ENCODE measurements around the gene UNC13B. TPM values are rescaled to one million over a fixed set of nuclear protein-coding genes. Genes with fewer than 3 reads are reported as not detected.
"Not testable (repeated sequence)": the region's sequence is repeated elsewhere in the genome, so short reads cannot be mapped to it uniquely, and the experiment has no call there.

The UNC13B gene
- total RNA-seq, 1 donor from 2014 or later = 52.7 TPM

GRCh38 chr9:35374910-35375309 is 213.1 kb downstream of the UNC13B start:
- no peak for DNase-seq (ENCODE audit: low read depth)

GRCh38 chr9:35380039-35380438 is 218.2 kb downstream of the UNC13B start:
- no peak for DNase-seq (ENCODE audit: low read depth)

- no peak for DNase-seq (ENCODE audit: low read depth)
These were observed 218.8 kb downstream of the UNC13B start for GRCh38 chr9:35380619-35381018.

- DNase-seq (ENCODE audit: low read depth) = peak; percentile 47
These were observed 223.2 kb downstream of the UNC13B start for GRCh38 chr9:35385042-35385441.

GRCh38 chr9:35395076-35395705 is 233.4 kb downstream of the UNC13B start:
- DNase-seq (ENCODE audit: low read depth) = no peak

- no peak for DNase-seq (ENCODE audit: low read depth)
These were observed 233.9 kb downstream of the UNC13B start for GRCh38 chr9:35395706-35396101.

GRCh38 chr9:35396560-35397215 is 234.9 kb downstream of the UNC13B start:
- no peak for DNase-seq (ENCODE audit: low read depth)

- DNase-seq (ENCODE audit: low read depth) = no peak
These were observed 235.4 kb downstream of the UNC13B start for GRCh38 chr9:35397216-35397698.

- no peak for DNase-seq (ENCODE audit: low read depth)
These were observed 236.1 kb downstream of the UNC13B start for GRCh38 chr9:35397923-35398322.

GRCh38 chr9:35398651-35399335 is 237.0 kb downstream of the UNC13B start:
- DNase-seq (ENCODE audit: low read depth) = no peak

GRCh38 chr9:35404865-35405264 is 243.1 kb downstream of the UNC13B start:
- no peak for DNase-seq (ENCODE audit: low read depth)

GRCh38 chr9:35406183-35406959 is 244.6 kb downstream of the UNC13B start:
- DNase-seq (ENCODE audit: low read depth) = no peak

GRCh38 chr9:35407846-35408245 is 246.0 kb downstream of the UNC13B start:
- DNase-seq (ENCODE audit: low read depth) = no peak

- not testable (repeated sequence) for DNase-seq (ENCODE audit: low read depth)
These were observed 247.6 kb downstream of the UNC13B start for GRCh38 chr9:35409434-35409833.

- DNase-seq (ENCODE audit: low read depth) = no peak
These were observed 253.1 kb downstream of the UNC13B start for GRCh38 chr9:35414889-35415288.

- peak; percentile 9 for DNase-seq (ENCODE audit: low read depth)
These were observed 253.7 kb downstream of the UNC13B start for GRCh38 chr9:35415402-35416097.

- DNase-seq (ENCODE audit: low read depth) = no peak
These were observed 254.3 kb downstream of the UNC13B start for GRCh38 chr9:35416098-35416427.

GRCh38 chr9:35422346-35422745 is 260.5 kb downstream of the UNC13B start:
- DNase-seq (ENCODE audit: low read depth) = no peak

GRCh38 chr9:35422753-35423152 is 260.9 kb downstream of the UNC13B start:
- no peak for DNase-seq (ENCODE audit: low read depth)

GRCh38 chr9:35423499-35423898 is 261.7 kb downstream of the UNC13B start:
- DNase-seq (ENCODE audit: low read depth) = peak; percentile 73
